Right atrium auricular region (tissue), 2 donors: Measurements from ENCODE around the gene RTN4RL1. TPM values are rescaled to one million over a fixed set of nuclear protein-coding genes. Genes with fewer than 3 reads are reported as not detected.

Source experiments
- DNase-seq: peaks from one replicate; pipeline ENCODE4 v3.0.0-alpha.2; 2019; ENCODE audit warnings: low spot score
- H3K27ac ChIP-seq, 2 donors: fragments of 200-600 bp; sonication (generic); 1 replicate in 1 of 2; 2 replicates in 1 of 2; pipeline ENCODE4 v1.5.1; 2016 to 2019
- H3K27me3 ChIP-seq, 2 donors: fragments of 200-600 bp; sonication (generic); one replicate each; pipeline versions ENCODE4 v1.5.1 to v1.6.0; 2017 to 2019
- H3K36me3 ChIP-seq: fragments of 200-600 bp; sonication (generic); one replicate; pipeline ENCODE4 v1.5.1; 2016
- H3K4me1 ChIP-seq, 2 donors: fragments of 200-600 bp; sonication (generic); one replicate each; pipeline versions ENCODE4 v1.5.1 to v1.6.0; 2017 to 2019
- H3K4me3 ChIP-seq, 2 donors: fragments of 200-600 bp; sonication (generic); 1 replicate in 1 of 2; 2 replicates in 1 of 2; pipeline ENCODE4 v1.5.1; 2017 to 2019; ENCODE audit warnings: mild to moderate bottlenecking in 1 of 2, moderate library complexity in 1 of 2
- H3K9me3 ChIP-seq, 2 donors: fragments of 200-600 bp; sonication (generic); one replicate each; pipeline ENCODE4 v1.5.1; 2019
- total RNA-seq, 2 donors: library from RNA; depleted of rRNA; stranded (reverse); fragments of >200 nt; gene quantifications; one replicate each; pipeline ENCODE4 v1.1.0, GENCODE V29; 2016
- TF ChIP-seq, protein P1 (sequence below), 2 donors: fragments of 200-600 bp; sonication (generic); IDR thresholded peaks; one replicate each; pipeline ENCODE4 v1.5.1; 2019; ENCODE audit warnings: antibody characterized with exemption in 2 of 2

The RTN4RL1 gene
- total RNA-seq, 2 donors from 2014 or later = 1.8 to 5.0 TPM

GRCh38 chr17:1957037-1957436 is 68.1 kb downstream of the RTN4RL1 start:
- TF ChIP-seq, protein P1, sequence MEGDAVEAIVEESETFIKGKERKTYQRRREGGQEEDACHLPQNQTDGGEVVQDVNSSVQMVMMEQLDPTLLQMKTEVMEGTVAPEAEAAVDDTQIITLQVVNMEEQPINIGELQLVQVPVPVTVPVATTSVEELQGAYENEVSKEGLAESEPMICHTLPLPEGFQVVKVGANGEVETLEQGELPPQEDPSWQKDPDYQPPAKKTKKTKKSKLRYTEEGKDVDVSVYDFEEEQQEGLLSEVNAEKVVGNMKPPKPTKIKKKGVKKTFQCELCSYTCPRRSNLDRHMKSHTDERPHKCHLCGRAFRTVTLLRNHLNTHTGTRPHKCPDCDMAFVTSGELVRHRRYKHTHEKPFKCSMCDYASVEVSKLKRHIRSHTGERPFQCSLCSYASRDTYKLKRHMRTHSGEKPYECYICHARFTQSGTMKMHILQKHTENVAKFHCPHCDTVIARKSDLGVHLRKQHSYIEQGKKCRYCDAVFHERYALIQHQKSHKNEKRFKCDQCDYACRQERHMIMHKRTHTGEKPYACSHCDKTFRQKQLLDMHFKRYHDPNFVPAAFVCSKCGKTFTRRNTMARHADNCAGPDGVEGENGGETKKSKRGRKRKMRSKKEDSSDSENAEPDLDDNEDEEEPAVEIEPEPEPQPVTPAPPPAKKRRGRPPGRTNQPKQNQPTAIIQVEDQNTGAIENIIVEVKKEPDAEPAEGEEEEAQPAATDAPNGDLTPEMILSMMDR (IDR thresholded peaks at IDR 0.05) = no peak
- H3K27ac ChIP-seq = no peak overlapping the region

GRCh38 chr17:1956134-1956533 is 69.0 kb downstream of the RTN4RL1 start:
- peaks cover 0 to 7% of the 10 kb centered on the region in 2 donors for H3K4me1 ChIP-seq
- DNase-seq = no peak
- no peaks in the 10 kb centered on the region for H3K27me3 ChIP-seq
- no peak overlapping the region for H3K4me3 ChIP-seq
- no peaks in the 10 kb centered on the region for H3K36me3 ChIP-seq
- H3K27ac ChIP-seq = no peak overlapping the region
- no peaks in the 10 kb centered on the region for H3K9me3 ChIP-seq
- TF ChIP-seq, protein P1 (IDR thresholded peaks at IDR 0.05) = no peak

More at GRCh38 chr17:1957037-1957436, 68.1 kb downstream of the RTN4RL1 start:
- no peak for DNase-seq
- no peak overlapping the region for H3K4me3 ChIP-seq
- peaks cover 0 to 8% of the 10 kb centered on the region in 2 donors for H3K4me1 ChIP-seq
- no peaks in the 10 kb centered on the region for H3K36me3 ChIP-seq
- H3K27me3 ChIP-seq = no peaks in the 10 kb centered on the region
- H3K9me3 ChIP-seq = no peaks in the 10 kb centered on the region

GRCh38 chr17:1953831-1954230 is 71.3 kb downstream of the RTN4RL1 start:
- Histone ChIP-seq H3K36me3 (no peaks in the 10 kb centered on the region), H3K4me3 (no peak overlapping the region), H3K27ac (no peak overlapping the region), H3K9me3 (no peaks in the 10 kb centered on the region), H3K4me1 (no peaks in the 10 kb centered on the region), H3K27me3 (no peaks in the 10 kb centered on the region)
- TF ChIP-seq, protein P1 (IDR thresholded peaks at IDR 0.05) = no peak
- DNase-seq = no peak

DNA sequence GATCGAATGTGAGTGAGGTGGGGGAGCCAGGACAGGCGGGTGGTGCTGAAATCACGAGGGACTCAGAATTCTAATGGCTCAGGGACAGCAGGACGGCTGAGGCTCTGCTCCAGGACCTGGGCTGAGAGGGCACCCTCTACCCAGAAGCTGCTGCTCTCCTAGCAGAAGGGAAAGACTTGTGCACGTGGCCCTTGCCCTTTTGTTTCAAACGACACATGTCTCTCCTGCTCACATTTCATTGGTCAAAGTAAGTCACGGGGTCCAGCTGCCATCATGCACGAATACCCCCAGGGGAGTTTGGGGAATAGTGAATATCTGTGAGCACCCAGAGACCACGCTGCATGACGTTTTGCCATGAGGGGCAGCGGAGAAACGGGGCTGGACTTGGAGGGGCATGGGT is 73.2 kb downstream of the RTN4RL1 start:
- no peak overlapping the region for H3K4me3 ChIP-seq
- peaks cover 0 to 5% of the 10 kb centered on the region in 2 donors for H3K4me1 ChIP-seq
- no peaks in the 10 kb centered on the region for H3K36me3 ChIP-seq
- DNase-seq = no peak
- TF ChIP-seq, protein P1 (IDR thresholded peaks at IDR 0.05) = no peak
- H3K27me3 ChIP-seq = no peaks in the 10 kb centered on the region
- H3K9me3 ChIP-seq = no peaks in the 10 kb centered on the region
- H3K27ac ChIP-seq = no peak overlapping the region

DNA sequence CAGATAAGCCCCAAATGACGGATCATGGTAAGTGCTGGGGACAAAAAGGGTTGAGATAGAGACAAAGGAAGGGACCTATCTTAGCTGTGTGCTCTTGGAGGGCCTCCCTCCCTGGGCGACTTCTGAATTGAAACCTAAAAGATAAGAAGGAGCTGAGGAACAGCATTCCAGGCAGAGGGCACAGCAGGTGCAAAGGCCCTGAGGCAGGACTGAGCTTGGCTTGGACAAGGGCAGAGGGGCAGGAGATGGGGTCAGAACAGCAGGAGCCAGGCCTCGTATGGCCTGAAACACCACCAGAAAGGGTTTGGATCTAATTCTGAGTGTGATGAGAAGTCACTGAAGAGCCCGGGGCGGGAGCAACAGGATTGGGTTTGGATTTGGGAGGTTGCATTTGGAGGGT is 75.4 kb downstream of the RTN4RL1 start:
- DNase-seq = no peak
- Histone ChIP-seq H3K4me3 (no peak overlapping the region), H3K27ac (no peak overlapping the region), H3K27me3 (no peaks in the 10 kb centered on the region), H3K4me1 (peaks cover 0 to 5% of the 10 kb centered on the region in 2 donors), H3K9me3 (no peaks in the 10 kb centered on the region), H3K36me3 (no peaks in the 10 kb centered on the region)
- TF ChIP-seq, protein P1 (IDR thresholded peaks at IDR 0.05) = no peak

DNA sequence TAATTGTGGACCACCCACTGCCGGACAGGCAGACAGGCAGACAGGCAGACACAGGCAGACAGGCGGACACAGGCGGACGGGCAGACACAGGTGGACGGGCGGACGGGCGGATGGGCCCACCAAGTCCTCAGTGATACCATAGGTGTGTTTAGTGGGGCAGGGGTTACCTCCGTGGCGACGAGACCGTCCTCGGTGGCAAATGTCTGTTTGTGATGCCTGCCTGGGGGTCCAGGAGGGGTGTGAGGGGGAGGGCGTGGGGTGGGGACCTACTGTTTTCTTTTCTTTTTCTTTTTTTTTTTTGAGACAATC is 76.7 kb downstream of the RTN4RL1 start:
- Histone ChIP-seq H3K9me3 (no peaks in the 10 kb centered on the region), H3K4me3 (no peak overlapping the region), H3K36me3 (no peaks in the 10 kb centered on the region), H3K27me3 (no peaks in the 10 kb centered on the region), H3K27ac (peak overlapping the region in 1 of 2 donors; percentile 76), H3K4me1 (peaks cover 0 to 9% of the 10 kb centered on the region in 2 donors)
- no peak for DNase-seq
- TF ChIP-seq, protein P1 (IDR thresholded peaks at IDR 0.05) = no peak
